Left colon (tissue), 2 donors: ENCODE results near the gene NEGR1. TPM values are rescaled to one million over a fixed set of nuclear protein-coding genes. Genes with fewer than 3 reads are reported as not detected.

ENCODE experiments used
- ATAC-seq: fragments of 200-7000 bp; cut with Tn5 transposase; one replicate; pipeline ENCODE4 v1.9.1; 2020; ENCODE audit warnings: mild to moderate bottlenecking, moderate library complexity
- DNase-seq, 2 donors: peaks; one replicate each; pipeline ENCODE4 v3.0.0-alpha.2; 2020
- intact Hi-C, 2 donors: fragments of 100-400 bp; cut with DNase I in 1 of 2; cut with micrococcal nuclease in 1 of 2; formaldehyde crosslinking; loops; one replicate each; pipeline versions ENCODE4 v1.11.2 to v1.14.0; 2022; cut with DNase I, micrococcal nuclease
- total RNA-seq, 2 donors: library from RNA; stranded (reverse); fragmentation: NEBNext Ultra II Directional; extraction: Animal tissue kit (Norgen Biotek cat#: 25700); gene quantifications; one replicate each; pipeline ENCODE4 v1.2.1, GENCODE V29; 2021
- donor health status: DM: no; HTN: no; CAD: no.
- donor health status: DM: yes; HTN: yes; CAD: no.

Gene NEGR1
- total RNA-seq, 2 donors from 2014 or later, result 4.2 to 13.1 TPM

GRCh38 chr1:71521655-71522264 is 760.6 kb downstream of the NEGR1 start:
- peak; percentile 39 to 73 for DNase-seq
- intact Hi-C loops, result loop anchor here in 1 of 2 donors (10.0 kb wide), 1 partner anchor 327 kb away; no protein-coding TSS in a partner anchor

GRCh38 chr1:71511505-71511904 is 770.8 kb downstream of the NEGR1 start:
- ATAC-seq (peak; percentile 64), DNase-seq (no peak)
- intact Hi-C loops, result no loop called here

More at GRCh38 chr1:71521655-71522264, 760.6 kb downstream of the NEGR1 start:
- ATAC-seq, result peak; percentile 81

GRCh38 chr1:71510725-71511124 is 771.6 kb downstream of the NEGR1 start:
- no peak for ATAC-seq

GRCh38 chr1:71509051-71509595 is 773.2 kb downstream of the NEGR1 start:
- DNase-seq (no peak), ATAC-seq (no peak)
- intact Hi-C loops, result no loop called here

More at GRCh38 chr1:71510725-71511124, 771.6 kb downstream of the NEGR1 start:
- DNase-seq, result no peak
- intact Hi-C loops, result no loop called here

GRCh38 chr1:71502006-71502405 is 780.3 kb downstream of the NEGR1 start:
- DNase-seq, result no peak
- ATAC-seq, result no peak
- intact Hi-C loops, result no loop called here

- ATAC-seq (no peak), DNase-seq (no peak)
- intact Hi-C loops, result no loop called here
Observed at GRCh38 chr1:71498542-71498941, 783.8 kb downstream of the NEGR1 start.

GRCh38 chr1:71494163-71494562 is 788.2 kb downstream of the NEGR1 start:
- ATAC-seq (peak; percentile 20), DNase-seq (no peak)
- intact Hi-C loops, result no loop called here

- no peak for ATAC-seq
- intact Hi-C loops, result no loop called here
- DNase-seq, result no peak
Observed at GRCh38 chr1:71492298-71493041, 789.9 kb downstream of the NEGR1 start.

- intact Hi-C loops, result no loop called here
Observed at GRCh38 chr1:71490432-71490831, 791.9 kb downstream of the NEGR1 start.

GRCh38 chr1:71488555-71489252 is 793.6 kb downstream of the NEGR1 start:
- no peak for DNase-seq
- intact Hi-C loops, result no loop called here
- ATAC-seq, result peak; percentile 99

More at GRCh38 chr1:71490432-71490831, 791.9 kb downstream of the NEGR1 start:
- ATAC-seq (no peak), DNase-seq (no peak)

GRCh38 chr1:71473331-71473730 is 809.0 kb downstream of the NEGR1 start:
- intact Hi-C loops, result no loop called here
- DNase-seq (no peak), ATAC-seq (peak; percentile 99)

- intact Hi-C loops, result no loop called here
- DNase-seq (no peak), ATAC-seq (no peak)
Observed at GRCh38 chr1:71465093-71465492, 817.2 kb downstream of the NEGR1 start.

- DNase-seq (no peak), ATAC-seq (no peak)
- intact Hi-C loops, result no loop called here
Observed at GRCh38 chr1:71464016-71464415, 818.3 kb downstream of the NEGR1 start.

GRCh38 chr1:71463144-71463543 is 819.2 kb downstream of the NEGR1 start:
- ATAC-seq (no peak), DNase-seq (no peak)

GRCh38 chr1:71462247-71462646 is 820.1 kb downstream of the NEGR1 start:
- no peak for DNase-seq
- ATAC-seq, result no peak
- intact Hi-C loops, result no loop called here

More at GRCh38 chr1:71463144-71463543, 819.2 kb downstream of the NEGR1 start:
- intact Hi-C loops, result no loop called here

- DNase-seq (no peak), ATAC-seq (no peak)
- intact Hi-C loops, result no loop called here
Observed at GRCh38 chr1:71461416-71461815, 820.9 kb downstream of the NEGR1 start.

- ATAC-seq (no peak), DNase-seq (no peak)
- intact Hi-C loops, result no loop called here
Observed at GRCh38 chr1:71448444-71448843, 833.9 kb downstream of the NEGR1 start.

- intact Hi-C loops, result no loop called here
- DNase-seq (no peak), ATAC-seq (no peak)
Observed at GRCh38 chr1:71438626-71439025, 843.7 kb downstream of the NEGR1 start.

GRCh38 chr1:71435951-71436350 is 846.4 kb downstream of the NEGR1 start:
- DNase-seq, result no peak
- intact Hi-C loops, result no loop called here
- ATAC-seq, result no peak
